B cell (primary cell): ENCODE data around the gene GPR35. TPM values are rescaled to one million over a fixed set of nuclear protein-coding genes. Genes with fewer than 3 reads are reported as not detected.

Experiments
- ATAC-seq: fragments of 200-7000 bp; cut with Tn5 transposase; one replicate; pipeline ENCODE4 v1.10.0; 2021; ENCODE audit warnings: low read depth, mild to moderate bottlenecking, moderate number of reproducible peaks, moderate library complexity
- CTCF ChIA-PET: fragments of 350-600 bp; sonication (Branson Sonifier 250); formaldehyde crosslinking; loops from one replicate; lab custom pipeline; 2021; ENCODE audit warnings: antibody characterized with exemption, inconsistent platforms; lab: Charles Lee
- POLR2A ChIA-PET: fragments of 350-600 bp; sonication (Branson Sonifier 250); formaldehyde crosslinking; loops from one replicate; lab custom pipeline; 2021; ENCODE audit warnings: antibody characterized with exemption; lab: Charles Lee
- DNase-seq: peaks from one replicate; pipeline ENCODE4 v3.0.0; 2013
- H2AFZ ChIP-seq: 2 replicates; pipeline ENCODE4 v1.6.1; 2012; ENCODE audit warnings: mild to moderate bottlenecking, low read depth, low read length; ENCODE audit not compliant: insufficient read depth, poor library complexity, severe bottlenecking
- H3K27ac ChIP-seq, 2 donors: 1 replicate in 1 of 2; 2 replicates in 1 of 2; pipeline ENCODE4 v1.5.1; 2012 to 2013; ENCODE audit warnings: low read length in 2 of 2, mild to moderate bottlenecking in 2 of 2, moderate library complexity in 1 of 2
- H3K27me3 ChIP-seq, 4 experiments: fragments of 200-600 bp in 1 of 4; sonication (generic) in 1 of 4; replicated peaks in 1 of 4; 1 replicate in 2 of 4; 2 replicates in 2 of 4; pipeline versions ENCODE4 v1.6.1 to v1.7.0; 2013 to 2016; ENCODE audit warnings: low read length in 3 of 4, mild to moderate bottlenecking in 2 of 4, mixed read lengths in 1 of 4, moderate library complexity in 1 of 4; ENCODE audit not compliant: insufficient read depth in 4 of 4, control insufficient read depth in 3 of 4; ENCODE audit errors: control extremely low read depth in 1 of 4
- H3K36me3 ChIP-seq, 2 experiments: replicated peaks in 1 of 2; 1 replicate in 1 of 2; 2 replicates in 1 of 2; pipeline versions ENCODE4 v1.6.1 to v1.7.1; 2013; ENCODE audit warnings: low read length in 1 of 2; ENCODE audit not compliant: insufficient read depth in 2 of 2, control insufficient read depth in 1 of 2; ENCODE audit errors: control extremely low read depth in 1 of 2, extremely low read depth in 1 of 2
- H3K4me1 ChIP-seq, 2 donors: fragments of 200-600 bp in 1 of 2; sonication (generic) in 1 of 2; 1 replicate in 1 of 2; 2 replicates in 1 of 2; pipeline versions ENCODE4 v1.5.1 to v1.6.1; 2013 to 2017; ENCODE audit warnings: low read length in 2 of 2; ENCODE audit not compliant: control insufficient read depth in 2 of 2, insufficient read depth in 2 of 2
- H3K4me2 ChIP-seq: replicated peaks from 2 replicates; pipeline ENCODE3; 2012; ENCODE audit warnings: mild to moderate bottlenecking, low read depth, low read length; ENCODE audit not compliant: poor library complexity, severe bottlenecking
- H3K4me3 ChIP-seq, 5 experiments: fragments of 200-600 bp in 1 of 5; sonication (generic) in 1 of 5; 1 replicate in 3 of 5; 2 replicates in 2 of 5; pipeline versions ENCODE4 v1.5.1 to v1.7.0; 2011 to 2016; ENCODE audit warnings: low read length in 4 of 5, mild to moderate bottlenecking in 4 of 5, low read depth in 2 of 5, control low read depth in 1 of 5, moderate library complexity in 1 of 5; ENCODE audit not compliant: insufficient read depth in 1 of 5; ENCODE audit errors: control extremely low read depth in 1 of 5, extremely low read depth in 1 of 5
- H3K79me2 ChIP-seq: fragments of 200-600 bp; sonication (generic); one replicate; pipeline ENCODE4 v1.6.0; 2016; ENCODE audit warnings: low read length; ENCODE audit not compliant: control insufficient read depth, insufficient read depth
- H3K9ac ChIP-seq: fragments of 200-600 bp; sonication (generic); 2 replicates; pipeline ENCODE4 v1.6.1; 2017; ENCODE audit warnings: mild to moderate bottlenecking, low read length, moderate library complexity
- H3K9me3 ChIP-seq, 3 donors: one replicate each; pipeline versions ENCODE4 v1.6.1 to v1.7.1; 2013; ENCODE audit warnings: low read length in 2 of 3; ENCODE audit not compliant: control insufficient read depth in 2 of 3, insufficient read depth in 1 of 3; ENCODE audit errors: control extremely low read depth in 1 of 3
- H4K20me1 ChIP-seq: 2 replicates; pipeline ENCODE4 v1.6.0; 2012; ENCODE audit warnings: mild to moderate bottlenecking, low read length; ENCODE audit not compliant: insufficient read depth, control insufficient read depth, poor library complexity, severe bottlenecking
- H3K27ac Mint-ChIP-seq: one replicate; pipeline ENCODE4 v1.8.0; 2021; ENCODE audit warnings: mixed read lengths
- H3K27me3 Mint-ChIP-seq: one replicate; pipeline ENCODE4 v1.8.0; 2021; ENCODE audit warnings: mixed read lengths
- H3K4me1 Mint-ChIP-seq: one replicate; pipeline ENCODE4 v1.8.0; 2021; ENCODE audit warnings: mixed read lengths
- H3K4me3 Mint-ChIP-seq: one replicate; pipeline ENCODE4 v1.8.0; 2021; ENCODE audit warnings: mixed read lengths
- H3K9me3 Mint-ChIP-seq: one replicate; pipeline ENCODE4 v1.8.0; 2022; ENCODE audit warnings: mixed read lengths; ENCODE audit not compliant: insufficient read depth
- CTCF ChIP-seq: fragments of 200-600 bp; IDR thresholded peaks from one replicate; pipeline ENCODE4 v1.8.0; 2022; ENCODE audit warnings: antibody characterized with exemption, mild to moderate bottlenecking
- EZH2 ChIP-seq: IDR thresholded peaks from 2 replicates; pipeline ENCODE4 v1.6.1; 2012; ENCODE audit warnings: borderline replicate concordance, low read depth, mild to moderate bottlenecking, moderate library complexity, low read length; ENCODE audit not compliant: insufficient read depth, poor library complexity, severe bottlenecking
- WGBS: methylation state at CpG from one replicate; pipeline ENCODE4 v1.1.5; 2013; ENCODE audit warnings: missing lambda C conversion rate; ENCODE audit not compliant: insufficient coverage; 5-methylcytosine and 5-hydroxymethylcytosine counted together
- intact Hi-C: fragments of 100-400 bp; cut with micrococcal nuclease; formaldehyde crosslinking; loops from one replicate; pipeline ENCODE4 v1.10.0; 2022
- polyA plus RNA-seq: library from polyadenylated mRNA; depleted of rRNA; stranded (reverse); fragments of >200 nt; gene quantifications from 2 replicates; pipeline ENCODE4 v1.2.3, GENCODE V29; 2012
- total RNA-seq, 2 donors: library from RNA; stranded (reverse); fragments of 120-200 nt in 1 of 2; gene quantifications; 1 replicate in 1 of 2; 2 replicates in 1 of 2; pipeline versions ENCODE4 v1.2.3 to v1.2.4, GENCODE V29; 2013 to 2022

Gene GPR35
- total and polyA plus RNA-seq, 2 donors (not counting 1 experiment from before 2014, with no cell fraction given) = 1.8 to 9.6 TPM

- Histone ChIP-seq H3K27ac (no peak overlapping the region), H3K9me3 (peaks cover 0 to 42% (median 17%) of the 10 kb centered on the region in 3 donors), H4K20me1 (no peaks in the 10 kb centered on the region), H3K79me2 (no peaks in the 10 kb centered on the region), H2AFZ (no peak overlapping the region), H3K4me2 (no peak overlapping the region), H3K36me3 (no peaks in the 10 kb centered on the region), H3K9ac (no peak overlapping the region), H3K4me3 (no peak overlapping the region), H3K27me3 (no peaks in the 10 kb centered on the region), H3K4me1 (no peaks in the 10 kb centered on the region)
- H3K4me3 Mint-ChIP-seq = no peak overlapping the region
- intact Hi-C loops = no loop called here
- no peak overlapping the region for H3K27ac Mint-ChIP-seq
- no peak for DNase-seq
- H3K27me3 Mint-ChIP-seq = peaks cover 3% of the 10 kb centered on the region
- TF ChIP-seq CTCF (no peak), EZH2 (no peak)
- ChIA-PET POLR2A (no interaction called here), CTCF (no interaction called here)
- peaks cover 4% of the 10 kb centered on the region for H3K9me3 Mint-ChIP-seq
- no peak for ATAC-seq
- H3K4me1 Mint-ChIP-seq = no peaks in the 10 kb centered on the region
- WGBS = 84% methylated on average over 9 of the region's 11 CpGs
These were observed 11.4 kb downstream of the GPR35 start for GRCh38 chr2:240636563-240637115.

- Mint-ChIP-seq H3K4me1 (no peaks in the 10 kb centered on the region), H3K27ac (no peak overlapping the region), H3K9me3 (peaks cover 4% of the 10 kb centered on the region), H3K4me3 (no peak overlapping the region), H3K27me3 (peaks cover 3% of the 10 kb centered on the region)
- Histone ChIP-seq H3K9me3 (peaks cover 0 to 38% (median 17%) of the 10 kb centered on the region in 3 donors), H3K36me3 (no peaks in the 10 kb centered on the region), H3K27ac (no peak overlapping the region), H3K79me2 (no peaks in the 10 kb centered on the region), H3K9ac (no peak overlapping the region), H3K4me3 (no peak overlapping the region), H2AFZ (no peak overlapping the region), H3K27me3 (no peaks in the 10 kb centered on the region), H3K4me2 (no peak overlapping the region), H4K20me1 (no peaks in the 10 kb centered on the region), H3K4me1 (no peaks in the 10 kb centered on the region)
- POLR2A ChIA-PET = no interaction called here
- intact Hi-C loops = no loop called here
- TF ChIP-seq CTCF (no peak), EZH2 (no peak)
- DNase-seq (no peak), ATAC-seq (no peak)
- WGBS = 90% methylated on average over 17 of the region's 17 CpGs
- CTCF ChIA-PET = no interaction called here
These were observed 12.0 kb downstream of the GPR35 start for GRCh38 chr2:240637116-240637900.
